Activated naive CD8-positive, alpha-beta T cell treated with anti-CD3 and anti-CD28 coated beads, Interleukin-2, amount 50 U/mL, for 24 hours (primary cell): ENCODE measurements around the gene FASN.

ENCODE experiments used
- ATAC-seq: fragments of 150-1000 bp; cut with Tn5 transposase; one replicate; pipeline ENCODE4 v1.10.0; 2021
- DNase-seq: peaks from one replicate; pipeline ENCODE4 v3.0.0; 2021
- H3K27ac Mint-ChIP-seq: one replicate; pipeline ENCODE4 v1.8.0; 2021; ENCODE audit warnings: mild to moderate bottlenecking, mixed read lengths
- H3K27me3 Mint-ChIP-seq: one replicate; pipeline ENCODE4 v1.8.0; 2021; ENCODE audit warnings: mixed read lengths
- H3K36me3 Mint-ChIP-seq: one replicate; pipeline ENCODE4 v1.8.0; 2021; ENCODE audit warnings: low read depth, mixed read lengths
- H3K4me1 Mint-ChIP-seq: one replicate; pipeline ENCODE4 v1.8.0; 2021; ENCODE audit warnings: mixed read lengths
- H3K4me3 Mint-ChIP-seq: one replicate; pipeline ENCODE4 v1.8.0; 2021; ENCODE audit warnings: mild to moderate bottlenecking, moderate library complexity, mixed read lengths
- H3K9me3 Mint-ChIP-seq: one replicate; pipeline ENCODE4 v1.8.0; 2021; ENCODE audit warnings: mixed read lengths

Gene FASN

DNA sequence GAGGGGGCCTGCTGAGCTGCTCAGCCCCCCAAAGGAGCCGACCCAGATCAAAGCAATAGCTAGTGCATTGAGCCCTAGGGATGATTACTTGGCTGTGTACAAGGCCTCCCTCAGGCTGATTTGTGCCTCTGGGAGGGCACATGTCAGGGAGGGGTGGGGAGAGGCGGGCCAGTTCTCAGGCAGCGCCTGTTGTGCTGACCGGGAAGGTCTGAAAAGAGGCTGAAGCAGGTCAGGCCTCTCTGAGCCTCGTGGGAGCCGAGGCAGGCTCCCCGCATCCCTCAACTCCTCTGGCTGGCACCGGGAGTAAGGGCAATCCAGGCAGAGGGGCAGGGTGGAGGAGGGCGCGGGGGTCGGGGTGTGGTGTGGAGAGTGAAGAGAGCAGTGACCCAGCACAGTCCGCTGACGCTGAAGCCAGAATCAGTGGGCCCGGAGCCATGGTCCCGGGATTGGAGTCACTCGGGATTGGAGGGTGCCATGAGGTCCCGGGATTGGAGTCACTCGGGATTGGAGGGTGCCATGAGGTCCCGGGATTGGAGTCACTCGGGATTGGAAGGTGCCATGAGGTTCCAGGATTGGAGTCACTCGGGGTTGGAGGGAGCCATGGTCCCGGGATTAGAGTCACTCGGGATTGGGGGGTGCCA, 63.5 kb downstream of the FASN start:
- peaks cover 5% of the 10 kb centered on the region for H3K36me3 Mint-ChIP-seq
- ATAC-seq (no peak), DNase-seq (no peak)
- H3K4me1 Mint-ChIP-seq: peaks cover 29% of the 10 kb centered on the region
- H3K9me3 Mint-ChIP-seq: no peaks in the 10 kb centered on the region
- H3K27me3 Mint-ChIP-seq: no peaks in the 10 kb centered on the region
- no peak overlapping the region for H3K27ac Mint-ChIP-seq
- H3K4me3 Mint-ChIP-seq: no peak overlapping the region

DNA sequence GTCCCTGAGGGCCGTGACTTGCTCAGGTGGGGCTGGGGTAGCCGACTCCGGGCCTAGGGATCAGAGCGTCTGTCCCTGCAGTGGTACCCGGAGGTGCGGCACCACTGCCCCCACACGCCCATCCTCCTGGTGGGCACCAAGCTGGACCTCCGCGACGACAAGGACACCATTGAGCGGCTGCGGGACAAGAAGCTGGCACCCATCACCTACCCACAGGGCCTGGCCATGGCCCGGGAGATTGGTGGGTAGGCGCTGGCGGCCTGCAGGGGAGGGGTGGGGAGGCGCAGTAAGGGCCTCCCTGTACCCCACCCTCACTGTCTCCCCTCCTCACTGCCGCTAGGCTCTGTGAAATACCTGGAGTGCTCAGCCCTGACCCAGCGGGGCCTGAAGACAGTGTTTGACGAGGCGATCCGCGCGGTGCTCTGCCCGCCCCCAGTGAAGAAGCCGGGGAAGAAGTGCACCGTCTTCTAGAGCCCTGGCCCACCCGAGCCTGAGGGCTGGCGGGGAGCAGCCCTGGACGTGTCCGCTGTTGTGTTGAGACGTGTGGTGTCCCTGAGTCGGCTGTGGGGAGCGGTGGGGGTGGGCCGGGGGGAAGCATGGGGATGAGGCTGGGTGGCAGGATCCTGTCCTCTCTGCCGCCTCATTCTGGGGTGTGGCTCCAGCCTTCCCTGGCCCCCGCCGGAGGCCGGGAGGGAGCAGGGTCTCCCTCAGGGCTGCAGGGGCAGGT, 64.5 kb downstream of the FASN start:
- no peak overlapping the region for H3K27ac Mint-ChIP-seq
- no peaks in the 10 kb centered on the region for H3K9me3 Mint-ChIP-seq
- no peaks in the 10 kb centered on the region for H3K27me3 Mint-ChIP-seq
- H3K36me3 Mint-ChIP-seq: peaks cover 5% of the 10 kb centered on the region
- ATAC-seq (no peak), DNase-seq (no peak)
- peaks cover 25% of the 10 kb centered on the region for H3K4me1 Mint-ChIP-seq
- H3K4me3 Mint-ChIP-seq: no peak overlapping the region

DNA sequence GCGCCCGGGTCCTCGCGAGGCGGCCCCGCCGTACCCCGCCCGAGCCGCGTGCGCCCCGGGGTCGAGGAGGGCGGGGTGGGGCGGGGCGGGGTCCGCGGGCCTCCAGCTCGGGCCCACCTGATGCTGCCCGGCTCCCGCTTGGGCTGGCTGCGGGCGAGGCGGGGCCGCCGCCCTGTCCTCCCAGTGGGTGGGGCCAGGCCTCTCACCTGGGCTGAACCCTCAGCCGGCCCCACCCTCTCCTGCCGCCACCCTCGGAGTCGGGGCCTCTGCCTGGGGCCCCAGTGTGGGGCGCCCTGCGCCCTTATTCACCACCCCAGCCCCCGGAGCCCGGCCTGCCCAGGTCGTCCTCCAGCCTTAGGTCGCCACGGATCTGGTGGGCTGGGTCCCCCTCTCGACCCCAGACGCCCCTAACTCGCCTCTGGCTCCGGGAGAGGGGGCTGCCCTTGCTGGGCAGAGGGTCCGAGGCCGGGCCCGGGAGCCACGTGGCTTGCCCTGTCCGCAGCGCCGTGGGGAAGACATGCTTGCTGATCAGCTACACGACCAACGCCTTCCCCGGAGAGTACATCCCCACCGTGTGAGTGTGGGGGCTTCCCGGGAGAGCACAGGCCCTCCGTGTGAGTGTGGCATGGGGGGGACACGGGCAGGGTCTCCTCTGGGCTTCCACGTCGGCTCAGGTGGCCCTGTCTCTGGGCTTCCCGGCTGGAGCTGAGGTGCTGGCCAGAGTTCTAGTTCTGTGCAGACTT, 66.0 kb downstream of the FASN start:
- no peaks in the 10 kb centered on the region for H3K9me3 Mint-ChIP-seq
- H3K36me3 Mint-ChIP-seq: peaks cover 5% of the 10 kb centered on the region
- H3K4me1 Mint-ChIP-seq: peaks cover 20% of the 10 kb centered on the region
- H3K27ac Mint-ChIP-seq: no peak overlapping the region
- H3K4me3 Mint-ChIP-seq: peak overlapping the region; percentile 32
- peak; percentile 48 for ATAC-seq
- peak; percentile 50 for DNase-seq
- H3K27me3 Mint-ChIP-seq: no peaks in the 10 kb centered on the region

DNA sequence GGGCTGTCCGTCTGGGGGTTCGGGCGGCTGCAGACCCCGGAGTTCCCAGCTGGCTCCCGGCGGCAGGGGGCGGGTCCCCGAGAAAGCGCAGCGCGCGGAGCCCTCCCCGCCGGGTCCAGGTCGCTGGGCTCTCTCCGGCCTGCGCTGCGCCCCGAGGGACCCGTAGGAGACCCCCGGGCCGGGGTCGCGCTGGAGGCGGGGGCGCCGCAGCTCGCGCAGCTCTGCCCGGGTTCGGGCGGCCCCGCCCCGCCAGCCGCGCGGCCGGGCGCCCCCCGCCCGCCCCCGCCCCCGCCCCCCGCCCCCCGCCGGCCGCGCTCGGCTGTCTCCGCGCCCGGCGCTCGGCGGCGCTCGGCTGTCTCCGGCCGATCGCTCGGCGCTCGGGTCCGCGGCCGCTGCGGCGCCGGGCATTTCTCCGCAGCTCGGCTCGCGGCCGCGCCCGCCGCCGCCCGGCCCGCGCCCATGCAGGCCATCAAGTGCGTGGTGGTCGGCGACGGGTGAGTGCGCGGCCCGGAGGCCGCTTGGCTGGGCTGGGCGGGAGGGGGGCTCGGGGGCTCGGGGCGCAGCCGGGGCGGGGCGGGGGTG, 66.6 kb downstream of the FASN start, which contains the start of gene RAC3:
TSS of gene RAC3 (plus strand) at position 376 of the 582 bp plus-strand sequence. CDS start at position 460, 84 bp downstream.
- ATAC-seq (peak; percentile 31), DNase-seq (no peak)
- Mint-ChIP-seq H3K27me3 (no peaks in the 10 kb centered on the region), H3K36me3 (peaks cover 5% of the 10 kb centered on the region), H3K4me1 (peaks cover 18% of the 10 kb centered on the region), H3K4me3 (peak within 1 kb of the TSS; percentile 70), H3K9me3 (no peaks in the 10 kb centered on the region), H3K27ac (no peak within 1 kb of the TSS)

DNA sequence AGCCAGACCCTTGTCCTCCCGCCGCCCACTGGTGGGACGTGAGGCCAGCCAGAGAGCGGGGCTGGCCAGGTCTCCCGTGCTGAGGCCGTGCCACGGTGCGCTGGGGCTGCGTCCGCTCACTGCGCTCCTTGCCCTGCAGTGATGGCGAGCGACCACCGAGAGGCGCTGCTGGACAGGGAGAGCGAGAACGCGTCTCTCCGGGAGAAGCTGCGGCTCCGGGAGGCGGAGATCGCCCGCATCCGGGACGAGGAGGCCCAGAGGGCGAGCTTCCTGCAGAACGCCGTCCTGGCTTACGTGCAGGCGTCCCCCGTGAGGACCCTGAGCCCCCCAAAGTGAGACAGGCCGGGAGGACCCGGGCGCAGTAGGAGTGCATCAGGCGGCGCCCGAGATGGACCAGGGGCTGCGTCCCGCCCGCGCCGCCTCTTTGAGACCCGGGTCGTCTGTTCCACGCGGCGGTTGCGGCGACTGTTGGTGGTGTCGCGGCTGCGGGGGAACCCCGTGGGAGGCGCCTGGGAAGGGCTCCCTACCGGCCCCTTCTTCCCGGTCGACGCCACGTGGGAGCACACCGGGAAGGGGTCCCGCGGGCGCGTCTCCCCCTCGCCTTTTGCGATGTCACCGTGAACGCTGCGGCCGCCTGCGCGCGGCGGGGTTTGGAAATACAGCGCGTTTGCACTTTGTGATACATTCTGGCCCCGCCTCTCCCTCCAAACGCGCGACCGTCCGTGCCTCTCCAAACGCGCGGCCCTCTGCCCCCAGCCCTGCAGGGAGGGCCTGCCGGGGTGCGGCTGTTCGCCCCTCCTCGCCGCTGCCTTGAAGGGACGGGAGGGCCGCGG, 67.3 kb downstream of the FASN start:
- peaks cover 5% of the 10 kb centered on the region for H3K36me3 Mint-ChIP-seq
- ATAC-seq: peak; percentile 68

DNA sequence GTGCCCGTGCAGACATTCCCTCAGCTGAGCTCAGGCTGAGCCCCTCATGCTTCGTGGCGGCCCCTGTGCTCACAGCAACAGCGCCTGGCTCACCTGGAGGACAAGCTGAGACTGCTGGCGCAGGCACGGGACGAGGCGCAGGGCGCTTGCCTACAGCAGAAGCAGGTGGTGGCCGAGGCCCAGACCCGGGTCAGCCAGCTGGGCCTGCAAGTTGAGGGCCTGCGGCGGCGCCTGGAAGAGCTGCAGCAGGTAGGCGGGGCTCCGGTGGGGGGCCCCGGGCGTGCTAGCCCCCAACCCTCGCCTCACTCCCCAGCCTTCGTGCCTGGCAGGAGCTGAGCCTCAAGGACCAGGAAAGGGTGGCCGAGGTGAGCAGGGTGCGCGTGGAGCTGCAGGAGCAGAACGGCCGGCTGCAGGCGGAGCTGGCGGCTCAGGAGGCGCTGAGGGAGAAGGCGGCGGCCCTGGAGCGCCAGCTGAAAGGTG, 68.0 kb downstream of the FASN start:
- Mint-ChIP-seq H3K4me1 (peaks cover 8% of the 10 kb centered on the region), H3K9me3 (no peaks in the 10 kb centered on the region), H3K4me3 (no peak overlapping the region), H3K27me3 (no peaks in the 10 kb centered on the region), H3K36me3 (peaks cover under 1% of the 10 kb centered on the region), H3K27ac (no peak overlapping the region)
- ATAC-seq (no peak), DNase-seq (no peak)

More for the DNA sequence above, 67.3 kb downstream of the FASN start:
- peaks cover 13% of the 10 kb centered on the region for H3K4me1 Mint-ChIP-seq
- no peak overlapping the region for H3K27ac Mint-ChIP-seq
- no peaks in the 10 kb centered on the region for H3K27me3 Mint-ChIP-seq
- no peaks in the 10 kb centered on the region for H3K9me3 Mint-ChIP-seq
- peak; percentile 84 for DNase-seq
- H3K4me3 Mint-ChIP-seq: peak overlapping the region; percentile 70

DNA sequence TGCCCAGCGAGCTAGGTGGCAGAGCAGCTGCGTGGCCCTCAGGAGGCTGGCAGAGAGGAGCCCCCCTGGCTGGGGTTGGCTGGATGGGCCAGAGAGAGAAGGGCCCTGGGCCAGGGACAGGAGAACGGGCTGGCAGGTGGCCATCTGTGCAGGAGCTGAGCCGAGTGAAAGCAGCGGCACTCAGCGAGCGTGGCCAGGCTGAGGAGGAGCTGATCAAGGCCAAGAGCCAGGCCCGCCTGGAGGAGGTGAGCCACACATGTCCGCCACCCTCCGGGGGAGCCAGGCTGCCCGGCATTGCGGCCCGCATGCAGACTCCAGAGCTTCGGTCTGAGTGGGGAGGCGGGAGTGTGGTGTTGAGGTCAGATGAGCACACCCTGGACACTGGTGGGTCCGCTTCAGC, 68.6 kb downstream of the FASN start:
- H3K27ac Mint-ChIP-seq: no peak overlapping the region
- H3K4me3 Mint-ChIP-seq: no peak overlapping the region
- H3K27me3 Mint-ChIP-seq: no peaks in the 10 kb centered on the region
- ATAC-seq: no peak
- no peaks in the 10 kb centered on the region for H3K9me3 Mint-ChIP-seq
- no peak for DNase-seq
- no peaks in the 10 kb centered on the region for H3K36me3 Mint-ChIP-seq
- peaks cover 8% of the 10 kb centered on the region for H3K4me1 Mint-ChIP-seq

DNA sequence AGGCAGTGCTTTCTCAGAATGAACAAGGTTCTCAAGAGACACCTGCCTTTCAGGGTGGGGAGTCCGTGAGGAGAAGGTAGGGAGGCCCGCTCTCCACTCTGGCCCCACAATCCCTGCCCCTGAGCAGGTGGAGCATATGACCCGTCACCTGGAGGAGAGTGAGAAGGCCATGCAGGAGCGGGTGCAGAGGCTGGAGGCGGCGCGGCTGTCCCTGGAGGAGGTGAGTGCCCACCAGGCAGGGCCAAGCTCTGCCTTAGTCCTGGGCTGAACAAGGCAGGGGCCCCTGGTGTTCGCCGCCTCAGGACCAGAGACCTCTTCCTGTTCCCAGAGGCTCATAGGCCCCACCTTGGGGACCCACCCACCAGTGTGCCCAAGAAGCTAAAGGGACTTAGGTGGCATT, 69.1 kb downstream of the FASN start:
- ATAC-seq (no peak), DNase-seq (no peak)
- Mint-ChIP-seq H3K4me1 (peaks cover 11% of the 10 kb centered on the region), H3K36me3 (no peaks in the 10 kb centered on the region), H3K9me3 (no peaks in the 10 kb centered on the region), H3K27ac (no peak overlapping the region), H3K27me3 (no peaks in the 10 kb centered on the region), H3K4me3 (no peak overlapping the region)
